ENCODE measurements around the gene KARS1. TPM values are rescaled to one million over a fixed set of nuclear protein-coding genes. Genes with fewer than 3 reads are reported as not detected.

KARS1 gene
- total RNA-seq, 1 donor from 2014 or later, result 110 TPM

DNA sequence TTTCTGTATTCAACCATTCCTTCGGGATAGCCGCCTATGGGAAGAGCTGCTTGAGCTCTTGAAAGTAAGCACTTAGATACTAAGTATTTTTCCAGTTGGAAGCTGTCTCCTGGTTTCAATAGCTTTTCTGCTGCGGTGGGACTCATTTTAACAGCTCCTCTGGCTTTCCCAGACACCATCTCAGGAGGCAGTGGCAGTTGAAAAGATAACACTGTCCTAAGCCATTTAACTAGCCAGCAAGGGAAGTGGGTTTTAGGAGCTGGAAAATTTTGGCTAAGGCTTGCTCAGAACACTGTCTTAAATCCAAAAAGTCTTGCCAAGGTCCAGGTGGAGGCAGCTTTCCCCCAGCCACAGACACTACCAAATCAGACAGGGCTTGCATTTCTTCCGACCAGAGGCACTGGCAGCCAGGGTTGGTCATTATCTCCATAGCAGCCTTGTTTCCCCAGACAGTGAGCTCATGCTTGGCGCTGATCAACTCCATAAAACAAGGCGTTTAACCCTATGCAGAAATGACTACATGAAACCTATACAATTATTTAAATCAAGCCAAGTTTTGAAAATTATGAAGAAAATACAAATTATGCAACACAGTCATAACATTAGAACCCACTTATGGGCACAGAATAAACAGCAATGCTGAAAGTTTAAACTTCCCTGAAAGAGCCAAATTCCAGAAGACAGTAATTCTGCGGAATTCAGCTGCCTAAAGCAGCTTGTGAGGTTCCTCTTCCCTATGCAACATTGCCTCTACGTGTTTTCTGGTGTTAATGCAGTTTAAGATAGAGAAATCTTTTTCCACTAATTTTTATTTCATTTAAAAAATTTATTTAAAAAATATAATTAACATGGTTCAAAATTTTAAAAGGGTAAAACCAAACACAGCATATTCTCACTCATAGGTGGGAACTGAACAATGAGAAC is 56.3 kb downstream of the KARS1 start:
- H3K4me1 Mint-ChIP-seq, result peaks cover 16% of the 10 kb centered on the region
- H3K27me3 Mint-ChIP-seq (ENCODE audit: low read depth), result no peaks in the 10 kb centered on the region
- TF ChIP-seq CTCF (IDR thresholded peaks at IDR 0.05; ENCODE audit: unreplicated experiment), result no peak
- H3K36me3 Mint-ChIP-seq, result peaks cover 1% of the 10 kb centered on the region
- peak overlapping the region; percentile 6 for H3K4me3 Mint-ChIP-seq
- DNase-seq (ENCODE audit: low spot score in 2 of 2, unreplicated experiment in 2 of 2), result no peak
- H3K9me3 Mint-ChIP-seq, result no peaks in the 10 kb centered on the region
- H3K27ac Mint-ChIP-seq, result peak overlapping the region; percentile 97

DNA sequence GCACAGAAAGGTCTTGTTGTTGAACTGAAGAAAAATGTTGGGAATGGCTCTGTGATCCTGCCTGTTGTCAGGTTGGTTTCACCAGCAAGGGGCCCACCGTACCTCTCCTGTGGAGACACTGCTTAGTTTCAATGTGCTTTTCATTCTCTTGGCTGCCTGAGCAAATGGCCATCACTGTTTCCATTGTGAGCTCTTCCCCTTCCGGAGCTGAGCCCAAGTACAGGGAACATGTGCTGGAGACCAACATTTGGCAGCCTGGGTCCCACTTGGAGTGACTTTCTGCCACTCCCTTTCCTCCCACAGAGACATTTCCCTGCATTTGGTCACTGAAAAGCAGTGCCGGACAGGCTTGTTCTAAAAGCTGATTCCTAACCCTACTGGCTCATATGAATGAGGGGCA is 58.2 kb downstream of the KARS1 start:
- Mint-ChIP-seq H3K27me3 (ENCODE audit: low read depth) (no peaks in the 10 kb centered on the region), H3K36me3 (no peaks in the 10 kb centered on the region), H3K4me3 (no peak overlapping the region), H3K9me3 (no peaks in the 10 kb centered on the region), H3K4me1 (peaks cover 13% of the 10 kb centered on the region), H3K27ac (no peak overlapping the region)
- TF ChIP-seq CTCF (IDR thresholded peaks at IDR 0.05; ENCODE audit: unreplicated experiment), result no peak
- DNase-seq (ENCODE audit: low spot score in 2 of 2, unreplicated experiment in 2 of 2), result no peak

GRCh38 chr16:75588716-75589115 is 58.7 kb downstream of the KARS1 start:
- Mint-ChIP-seq H3K4me3 (no peak overlapping the region), H3K27me3 (ENCODE audit: low read depth) (no peaks in the 10 kb centered on the region), H3K9me3 (no peaks in the 10 kb centered on the region), H3K4me1 (peaks cover 13% of the 10 kb centered on the region), H3K27ac (no peak overlapping the region), H3K36me3 (no peaks in the 10 kb centered on the region)
- TF ChIP-seq CTCF (IDR thresholded peaks at IDR 0.05; ENCODE audit: unreplicated experiment), result no peak
- DNase-seq (ENCODE audit: low spot score in 2 of 2, unreplicated experiment in 2 of 2), result no peak

- no peak for TF ChIP-seq CTCF (IDR thresholded peaks at IDR 0.05; ENCODE audit: unreplicated experiment)
- Mint-ChIP-seq H3K4me3 (no peak overlapping the region), H3K4me1 (no peaks in the 10 kb centered on the region), H3K9me3 (no peaks in the 10 kb centered on the region), H3K27me3 (ENCODE audit: low read depth) (no peaks in the 10 kb centered on the region), H3K27ac (no peak overlapping the region), H3K36me3 (peaks cover 4% of the 10 kb centered on the region)
- no peak for DNase-seq (ENCODE audit: low spot score in 2 of 2, unreplicated experiment in 2 of 2)
Observed at GRCh38 chr16:75584108-75584507, 63.4 kb downstream of the KARS1 start.

GRCh38 chr16:75579281-75579834 is 68.1 kb downstream of the KARS1 start:
- Mint-ChIP-seq H3K9me3 (no peaks in the 10 kb centered on the region), H3K4me1 (no peaks in the 10 kb centered on the region), H3K4me3 (no peak overlapping the region), H3K27ac (no peak overlapping the region), H3K27me3 (ENCODE audit: low read depth) (no peaks in the 10 kb centered on the region), H3K36me3 (peaks cover 26% of the 10 kb centered on the region)
- no peak for TF ChIP-seq CTCF (IDR thresholded peaks at IDR 0.05; ENCODE audit: unreplicated experiment)
- no peak for DNase-seq (ENCODE audit: low spot score in 2 of 2, unreplicated experiment in 2 of 2)

All from mesothelial cell of epicardium (in vitro differentiated cells).